Activated CD8-positive, alpha-beta memory T cell treated with anti-CD3 and anti-CD28 coated beads, Interleukin-2, amount 50 U/mL, for 1 hour (primary cell): Measurements from ENCODE around the gene C20orf202.

Source experiments
- DNase-seq: peaks from one replicate; pipeline ENCODE4 v3.0.0-alpha.2; 2020; ENCODE audit errors: extremely low read depth

Gene C20orf202

DNA sequence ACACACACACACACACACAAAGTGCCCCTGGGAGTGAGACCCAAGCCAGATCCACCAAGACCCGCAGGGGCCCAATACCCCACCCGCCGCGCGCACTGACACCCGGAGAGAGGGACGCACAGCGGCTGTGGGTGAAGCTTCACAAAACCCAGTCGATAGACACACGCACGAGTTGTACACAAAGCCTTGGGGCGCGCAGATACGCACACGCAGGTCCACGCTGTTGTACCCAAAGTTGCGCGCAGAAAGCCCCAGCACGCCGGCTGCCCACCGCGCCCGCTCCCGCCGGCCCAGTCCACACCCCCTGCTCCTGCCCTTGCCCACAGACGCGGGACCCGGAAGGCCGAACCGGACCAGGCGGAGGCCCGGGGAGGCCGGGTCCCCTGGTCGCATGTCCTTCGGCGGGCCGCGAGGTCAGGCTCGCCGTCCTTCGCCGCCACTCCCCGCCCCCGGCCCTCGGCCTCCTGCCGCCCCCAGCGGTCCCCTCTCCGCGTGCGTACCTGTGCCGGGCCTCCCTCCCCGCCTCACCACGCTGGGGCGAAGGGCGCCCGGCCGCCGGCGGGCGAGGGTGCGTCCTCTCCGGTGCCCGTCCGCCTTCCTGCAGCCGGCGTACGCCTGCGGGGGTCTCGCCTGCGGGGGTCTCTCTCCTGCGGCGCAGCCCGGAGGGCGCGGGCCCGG, 18.5 kb upstream of the C20orf202 start, which contains the start of gene TMEM74B:
TMEM74B (minus strand) TSS at position 344 of the 678 bp plus-strand sequence. CDS start 1,180 bp downstream, outside the sequence.
- no peak for DNase-seq

DNA sequence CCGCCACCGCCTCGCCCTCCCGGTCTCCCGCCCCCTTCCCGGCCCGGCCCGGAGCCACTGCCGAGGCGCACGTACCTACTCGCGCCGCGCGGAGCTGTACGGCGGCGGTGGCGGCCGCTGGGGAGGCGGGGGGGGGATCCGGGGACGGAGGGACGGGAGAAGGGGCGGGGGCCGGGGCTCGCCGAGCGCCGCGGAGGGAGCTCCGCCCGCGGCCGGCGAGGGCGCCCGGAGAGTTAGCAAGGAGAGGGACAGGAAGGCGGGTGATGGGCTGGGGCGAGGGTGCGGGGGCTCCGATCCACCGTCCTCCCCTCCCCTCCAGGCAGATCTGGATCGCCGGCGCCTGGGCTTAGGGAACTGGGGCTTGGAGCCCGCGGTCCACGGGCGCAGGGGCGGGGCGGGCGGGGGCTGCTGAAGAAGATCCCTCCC, 17.9 kb upstream of the C20orf202 start:
- no peak for DNase-seq

DNA sequence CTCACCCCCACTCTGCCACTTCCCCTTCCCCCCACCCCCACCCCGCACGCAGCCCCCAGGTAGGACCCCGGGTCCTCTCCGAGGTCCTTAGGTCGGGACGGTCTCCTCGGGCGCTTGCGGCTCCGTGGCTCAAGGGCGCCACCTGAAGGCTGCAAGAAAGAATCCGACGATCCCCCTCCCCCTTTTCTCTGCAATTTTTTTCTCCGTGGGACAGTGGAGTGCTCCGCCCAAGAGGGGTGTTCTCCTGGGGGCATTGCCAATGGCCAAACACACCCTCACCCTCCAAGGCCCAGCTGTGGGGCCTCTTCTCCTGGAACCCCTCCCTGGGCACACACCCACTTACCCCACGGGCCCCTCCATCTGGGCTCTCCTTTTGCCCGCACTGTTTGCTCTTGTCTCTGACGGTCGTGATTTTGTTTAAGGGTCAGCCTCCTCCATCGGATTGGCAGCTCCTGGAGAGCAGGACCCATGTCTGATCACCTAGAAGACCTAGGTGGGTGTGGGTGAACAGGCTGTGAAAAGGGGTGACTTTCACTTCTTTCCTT, 17.4 kb upstream of the C20orf202 start:
- DNase-seq, result no peak

DNA sequence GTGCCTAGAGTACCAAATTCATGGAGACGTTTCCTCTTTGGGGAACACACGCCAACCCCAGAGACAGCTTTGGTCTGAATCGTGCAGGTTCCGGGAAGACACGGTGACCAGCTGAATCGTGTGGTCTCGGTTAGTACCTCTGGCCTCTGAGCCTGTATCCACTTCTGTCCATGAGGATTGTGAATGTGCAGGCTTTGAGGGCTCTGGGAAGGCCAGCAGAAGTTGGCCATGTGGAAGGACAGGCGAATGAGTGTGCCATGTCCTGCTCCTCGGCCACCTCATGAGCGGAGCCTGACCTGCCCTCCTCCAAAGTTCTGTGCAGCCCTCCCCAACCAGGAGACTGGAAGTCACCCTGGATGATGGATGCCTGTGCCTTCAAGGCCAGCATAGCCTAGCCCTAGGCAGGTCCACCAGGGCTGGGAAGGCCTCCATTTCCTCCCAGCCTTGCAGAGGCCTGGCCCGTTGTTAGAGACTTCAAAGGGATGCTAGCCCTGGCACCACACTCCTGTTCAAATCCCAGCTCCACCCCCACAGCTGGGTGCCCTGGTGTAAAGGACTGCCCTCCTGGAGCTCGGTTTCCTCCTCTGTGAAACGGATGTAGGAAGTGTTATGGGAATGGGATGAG, 16.8 kb upstream of the C20orf202 start:
- no peak for DNase-seq

DNA sequence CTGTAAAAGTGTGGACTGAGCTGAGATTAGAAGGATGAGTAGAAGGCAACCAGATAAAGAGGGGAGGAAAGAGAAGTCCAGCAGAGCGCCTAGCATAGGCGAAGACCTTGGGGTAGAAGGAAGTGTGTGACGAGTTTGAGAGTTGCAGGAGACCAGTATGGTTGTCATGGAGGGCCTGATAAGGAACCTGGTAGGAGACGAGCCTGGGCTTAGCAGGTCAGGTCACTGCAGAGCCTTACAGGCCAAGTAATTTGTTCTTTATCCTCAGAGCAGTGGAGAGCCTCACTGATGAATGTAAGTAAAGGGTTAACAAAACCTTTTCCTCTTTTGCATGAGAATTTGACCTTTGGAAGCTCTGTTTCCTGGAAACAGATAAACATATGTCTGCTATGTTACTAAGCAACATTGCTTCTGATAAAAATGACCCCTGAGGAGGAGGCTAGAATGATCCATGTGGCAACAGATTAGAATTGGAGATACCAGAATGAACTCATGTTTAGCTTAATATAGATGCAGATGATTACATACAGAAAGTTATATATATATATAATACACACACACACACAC, 15.6 kb upstream of the C20orf202 start:
- no peak for DNase-seq

DNA sequence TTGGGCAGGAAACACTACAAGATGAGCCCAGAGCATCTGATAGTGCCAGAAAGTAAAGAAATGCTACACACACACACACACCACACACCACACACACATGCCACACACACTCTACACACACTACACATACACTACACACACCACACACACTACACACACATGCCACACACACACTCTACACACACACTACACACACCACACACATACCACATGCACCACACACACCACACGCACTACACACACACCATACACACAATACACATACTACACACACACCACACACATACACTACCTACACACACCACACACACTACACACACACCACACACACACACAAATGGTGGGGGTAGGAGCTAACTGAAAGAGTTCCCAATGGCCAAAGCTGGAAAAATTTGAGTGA, 14.9 kb upstream of the C20orf202 start:
- DNase-seq, result no peak

DNA sequence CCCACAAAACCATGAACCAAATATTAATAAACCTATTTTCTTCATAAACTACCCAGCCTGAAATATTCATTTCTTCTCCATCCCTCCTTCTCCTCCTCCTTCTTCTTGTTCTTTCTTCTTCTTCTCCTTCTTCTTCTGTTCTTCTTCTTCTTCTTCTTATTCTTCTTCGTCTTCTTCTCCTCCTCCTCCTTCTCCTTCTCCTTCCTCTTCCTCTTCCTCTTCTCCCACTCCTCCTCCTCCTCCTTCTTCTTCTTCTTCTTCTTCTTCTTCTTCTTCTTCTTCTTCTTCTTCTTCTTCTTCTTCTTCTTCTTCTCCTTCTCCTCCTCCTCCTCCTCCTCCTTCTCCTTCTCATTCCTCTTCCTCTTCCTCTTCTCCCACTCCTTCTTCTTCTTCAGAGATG, 13.4 kb upstream of the C20orf202 start:
- DNase-seq, result no peak

DNA sequence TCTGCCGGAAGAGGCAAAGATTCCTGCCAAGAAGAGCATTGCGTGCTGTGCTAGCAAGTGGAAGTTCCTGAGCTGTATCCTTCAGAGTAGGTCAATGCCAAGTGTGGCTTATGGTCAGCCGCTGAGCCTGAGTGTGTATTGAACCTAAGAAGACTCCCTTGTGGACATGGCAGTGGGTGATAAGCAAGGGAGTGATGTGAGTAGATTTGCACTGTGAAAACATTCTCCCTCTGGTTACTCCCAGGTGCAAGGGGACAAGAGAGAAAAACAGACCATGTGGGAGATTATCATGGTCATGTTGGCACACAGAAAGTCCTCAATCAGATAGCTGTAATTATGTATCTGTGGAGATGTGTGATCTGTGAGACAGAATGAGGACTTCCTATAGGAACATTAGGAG, 12.4 kb upstream of the C20orf202 start:
- no peak for DNase-seq

DNA sequence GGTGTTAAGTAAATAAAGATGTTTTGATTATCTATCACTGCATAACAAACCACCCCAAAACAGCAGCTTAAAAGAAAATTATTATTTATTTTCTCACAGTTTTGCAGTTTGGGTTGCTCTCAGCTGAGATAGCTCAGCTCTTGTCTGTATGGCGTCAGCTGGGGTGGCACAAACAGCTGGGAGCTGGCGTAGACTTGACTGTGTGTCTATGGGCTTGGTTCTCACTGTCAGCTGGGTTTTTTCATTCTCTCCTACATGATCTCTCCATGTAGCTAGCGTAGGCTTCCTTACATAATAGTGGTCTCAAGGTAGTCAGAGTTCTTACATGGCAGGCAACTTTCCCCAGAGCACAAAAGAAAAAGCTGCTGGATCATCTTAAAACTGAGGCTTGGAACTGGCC, 12.0 kb upstream of the C20orf202 start:
- DNase-seq, result no peak

DNA sequence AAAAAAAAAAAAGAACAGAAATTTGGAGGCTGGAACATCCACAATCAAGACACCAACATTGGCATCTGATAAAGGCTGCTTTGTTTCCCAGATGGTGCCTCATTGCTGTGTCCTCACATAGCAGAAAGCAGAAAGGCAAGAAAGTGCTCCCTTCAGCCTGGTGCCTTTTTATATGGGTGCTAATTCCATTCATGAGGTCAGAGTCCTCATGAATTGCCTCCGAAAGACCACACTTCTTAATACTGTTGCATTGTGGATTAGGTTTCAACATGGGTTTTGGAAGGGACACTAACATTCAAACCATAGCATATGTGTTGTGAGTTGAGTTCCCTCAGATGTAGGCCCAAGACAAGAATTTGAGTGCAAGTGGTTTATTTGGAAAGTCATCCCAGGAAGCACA, 8.0 kb upstream of the C20orf202 start:
- no peak for DNase-seq

DNA sequence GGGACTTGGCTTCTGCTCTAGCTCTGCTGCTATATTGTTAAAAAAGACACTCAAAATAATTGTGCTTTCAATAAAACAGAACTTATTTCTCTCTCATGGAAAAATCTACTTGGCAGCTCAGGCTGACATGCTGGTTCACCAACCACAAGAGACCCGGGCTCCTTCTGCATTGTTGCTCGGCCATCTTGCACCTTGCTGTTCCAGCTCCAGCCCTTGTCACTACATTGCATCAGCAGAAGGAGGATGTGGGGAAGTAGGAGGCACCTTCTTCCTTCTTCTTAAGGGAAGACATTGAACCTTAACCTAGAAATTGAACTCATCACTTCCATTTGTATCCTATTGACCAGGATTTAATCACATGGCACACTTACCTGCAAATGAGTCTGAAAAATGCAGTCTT, 6.6 kb upstream of the C20orf202 start:
- DNase-seq, result no peak

DNA sequence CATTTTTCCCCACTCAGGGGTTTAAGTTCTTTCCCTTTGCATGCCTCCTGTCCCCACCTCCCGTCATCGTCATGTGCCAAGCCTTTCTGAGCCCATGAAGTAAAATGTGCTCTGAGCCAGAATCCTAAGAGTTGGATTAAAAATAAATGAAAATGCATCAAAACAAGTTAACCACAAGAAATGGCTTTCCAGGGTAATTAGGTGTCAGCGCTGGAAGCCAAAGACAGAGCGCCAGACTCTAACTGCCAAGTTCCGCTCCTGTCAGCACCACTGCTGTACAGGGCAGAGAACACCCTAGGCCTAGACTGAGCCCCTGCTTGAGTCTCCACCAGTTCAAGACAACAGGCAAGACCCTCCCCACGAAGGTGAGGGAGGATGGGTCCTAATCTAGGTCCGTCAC, 5.5 kb upstream of the C20orf202 start:
- no peak for DNase-seq

DNA sequence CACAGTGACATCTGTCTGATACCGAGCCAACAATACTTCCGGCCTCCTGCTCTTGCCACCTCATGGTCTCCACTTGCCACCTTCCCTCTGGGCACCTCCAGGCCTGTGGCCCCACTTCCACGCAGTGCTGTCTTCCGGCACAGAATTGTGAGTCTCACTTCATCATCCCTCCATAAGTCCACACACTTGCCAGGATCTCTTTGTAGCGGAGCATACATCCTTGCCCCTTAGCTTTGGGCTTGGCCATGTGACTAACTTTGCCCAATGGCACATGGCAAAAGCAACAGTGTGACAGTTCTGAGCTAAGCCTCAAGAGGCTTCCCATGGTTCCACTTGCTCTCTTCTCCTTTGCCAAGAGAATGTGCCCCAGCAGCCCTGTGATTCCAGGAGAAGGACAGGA, 4.5 kb upstream of the C20orf202 start:
- DNase-seq, result no peak

DNA sequence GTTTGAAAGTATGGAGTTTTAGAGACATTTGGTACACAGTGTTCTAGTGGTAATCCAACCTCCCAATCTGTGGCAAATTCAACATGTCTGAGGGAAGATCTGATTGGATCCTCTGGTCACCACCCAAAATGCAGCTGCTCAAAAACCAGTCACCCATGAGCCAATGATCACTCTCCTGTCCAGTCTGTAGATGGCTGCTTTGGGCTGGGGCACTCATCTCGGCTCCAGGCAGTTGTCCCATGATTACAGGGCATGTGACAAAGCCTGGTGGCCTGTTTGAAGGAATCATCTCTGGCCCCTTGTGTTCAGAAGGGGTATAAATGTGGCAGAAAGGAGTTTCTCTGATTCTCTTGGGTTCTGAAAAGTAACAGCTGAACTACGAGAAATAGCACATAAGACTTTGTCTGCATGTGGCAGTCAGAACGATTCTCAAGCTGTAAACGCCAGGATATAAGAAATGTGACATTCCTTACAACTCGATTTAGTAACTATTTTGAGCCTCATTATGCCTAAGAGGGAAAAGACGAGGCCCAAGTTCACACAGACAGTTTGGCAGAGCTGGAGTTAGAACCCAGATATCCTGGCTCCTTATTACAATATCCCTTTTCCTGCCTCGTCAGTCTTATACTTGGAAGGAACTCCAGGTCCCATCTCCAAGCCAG, 3.9 kb upstream of the C20orf202 start:
- no peak for DNase-seq

DNA sequence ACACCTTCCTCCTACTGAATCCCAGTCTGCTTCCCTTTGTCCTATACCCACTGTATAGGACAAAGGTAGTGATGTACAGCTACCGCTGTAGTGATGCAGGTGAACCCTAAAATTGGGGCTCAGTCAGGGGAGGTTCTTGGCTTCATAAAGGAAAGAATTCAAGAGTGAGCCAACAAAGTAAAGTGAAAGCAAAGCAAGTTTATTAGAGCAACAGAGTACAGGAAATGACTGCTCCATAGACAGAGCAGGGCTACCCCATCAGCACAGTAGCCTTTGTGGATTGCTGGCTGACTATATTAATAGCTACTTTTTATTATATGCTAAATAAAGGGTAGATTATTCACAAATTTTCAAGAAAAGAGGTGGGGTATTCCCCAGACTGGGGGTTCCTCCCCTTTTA, 3.3 kb upstream of the C20orf202 start:
- no peak for DNase-seq

DNA sequence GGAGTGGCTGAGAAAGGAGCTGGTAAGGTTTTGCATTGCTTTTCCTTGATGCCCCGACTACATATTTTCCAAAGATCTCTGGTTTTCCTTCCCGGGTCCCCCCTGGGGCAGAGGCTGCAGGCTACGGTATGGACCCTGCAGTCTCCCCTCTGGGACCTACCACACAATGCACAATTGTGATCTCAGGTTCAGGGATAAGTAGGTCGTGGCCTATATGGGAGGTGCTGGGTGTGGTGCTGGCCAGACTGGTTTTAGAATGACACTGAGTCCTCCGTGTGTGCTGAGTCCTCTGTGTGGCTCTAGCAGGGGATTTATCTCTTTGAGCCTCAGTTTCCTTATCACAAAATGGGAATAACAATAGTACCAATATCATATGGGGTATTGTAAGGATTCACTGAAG, 376 bp downstream of the C20orf202 start:
- no peak for DNase-seq

DNA sequence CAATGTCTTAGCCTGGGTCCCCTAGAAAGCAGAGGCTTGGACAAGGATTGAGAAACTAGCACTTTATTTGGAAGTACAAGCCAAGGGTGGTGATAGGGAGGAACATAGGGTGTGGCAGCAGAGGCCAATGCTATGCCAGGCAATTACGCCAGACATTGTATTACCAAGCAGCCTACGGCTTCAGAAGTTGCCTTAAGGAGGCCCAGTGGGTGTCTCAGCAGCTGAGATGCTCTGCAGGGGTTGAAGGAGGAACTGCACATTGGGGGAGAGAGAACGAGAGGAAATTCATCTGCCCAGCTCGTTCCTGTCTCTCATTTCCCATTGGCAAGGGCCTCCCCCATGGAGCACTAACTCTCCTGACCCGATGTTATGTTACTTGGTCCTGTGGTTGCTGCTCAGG, 859 bp downstream of the C20orf202 start:
- DNase-seq, result no peak

DNA sequence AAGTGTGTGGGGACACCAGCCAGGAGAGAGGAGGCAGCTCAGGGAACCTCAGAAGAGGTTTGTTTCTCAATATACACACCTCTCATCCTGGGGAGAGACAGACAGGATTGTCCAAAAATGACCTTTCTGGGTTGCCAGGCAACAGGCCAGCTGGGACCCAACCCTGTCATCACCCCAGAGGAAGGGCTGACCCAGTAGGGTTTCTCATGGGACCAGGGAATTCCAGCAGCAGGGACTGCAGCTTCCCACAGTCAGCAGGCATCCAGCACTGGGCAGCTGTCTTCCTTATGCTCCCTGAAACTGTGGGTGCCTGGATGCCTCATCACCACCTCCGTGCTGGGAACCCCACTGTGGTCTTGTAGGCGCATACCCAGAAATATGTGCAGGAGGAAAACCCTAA, 1.3 kb downstream of the C20orf202 start:
- DNase-seq, result no peak

DNA sequence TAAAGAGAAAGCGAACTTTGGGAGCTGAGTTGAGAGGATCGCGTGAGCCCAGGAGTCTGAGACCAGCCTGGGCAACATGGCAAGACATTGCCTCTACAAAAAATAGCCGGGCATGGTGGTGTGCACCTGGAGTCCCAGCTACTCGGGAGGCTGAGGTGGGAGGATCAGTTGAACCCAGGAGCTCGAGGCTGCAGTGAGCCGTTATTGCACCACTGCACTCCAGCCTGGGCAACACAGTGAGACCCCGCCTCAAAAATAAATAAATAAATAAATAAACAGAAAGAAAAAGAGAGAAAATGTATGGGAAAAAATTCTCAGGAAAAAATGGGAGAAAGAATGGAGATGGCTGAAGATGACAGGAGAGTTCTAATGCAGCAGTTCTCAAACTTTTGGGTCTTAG, 2.5 kb downstream of the C20orf202 start:
- no peak for DNase-seq

DNA sequence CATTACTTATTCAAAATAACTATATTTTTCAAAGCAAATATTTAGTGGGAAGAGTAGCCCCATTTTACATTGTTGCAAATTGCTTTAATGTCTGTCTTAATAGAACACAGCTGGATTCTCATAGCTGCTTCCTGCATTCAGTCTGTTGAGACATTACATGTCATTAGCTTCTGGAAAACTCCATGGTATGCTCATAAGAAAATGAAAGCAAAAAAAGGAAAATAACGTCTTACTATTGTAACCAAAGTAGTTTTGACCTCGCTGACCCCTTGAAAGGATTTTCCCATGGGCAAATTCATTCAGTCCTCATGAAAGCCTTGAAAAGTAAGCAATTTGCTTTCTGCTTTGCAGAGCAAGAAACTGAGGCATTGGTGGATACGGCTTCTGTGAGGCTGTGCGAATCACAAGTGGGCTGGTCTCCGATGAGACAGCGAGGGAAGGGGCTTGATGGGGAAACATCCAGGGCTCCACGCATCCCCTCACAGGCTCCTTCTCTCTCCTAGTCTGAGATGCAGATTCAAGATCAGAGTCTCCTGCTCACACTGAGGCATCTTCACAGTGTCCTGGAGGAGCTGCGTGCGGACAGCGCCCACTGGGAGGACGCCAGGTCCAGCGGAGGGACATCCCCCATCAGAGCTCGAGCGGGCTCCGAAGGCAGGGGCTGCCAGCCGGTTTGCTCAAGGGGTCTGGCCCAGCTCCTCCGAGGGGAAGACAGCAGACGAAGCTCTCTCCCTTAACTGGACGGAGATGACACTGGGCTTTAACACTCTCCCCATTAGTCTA, 3.3 kb downstream of the C20orf202 start:
- no peak for DNase-seq

DNA sequence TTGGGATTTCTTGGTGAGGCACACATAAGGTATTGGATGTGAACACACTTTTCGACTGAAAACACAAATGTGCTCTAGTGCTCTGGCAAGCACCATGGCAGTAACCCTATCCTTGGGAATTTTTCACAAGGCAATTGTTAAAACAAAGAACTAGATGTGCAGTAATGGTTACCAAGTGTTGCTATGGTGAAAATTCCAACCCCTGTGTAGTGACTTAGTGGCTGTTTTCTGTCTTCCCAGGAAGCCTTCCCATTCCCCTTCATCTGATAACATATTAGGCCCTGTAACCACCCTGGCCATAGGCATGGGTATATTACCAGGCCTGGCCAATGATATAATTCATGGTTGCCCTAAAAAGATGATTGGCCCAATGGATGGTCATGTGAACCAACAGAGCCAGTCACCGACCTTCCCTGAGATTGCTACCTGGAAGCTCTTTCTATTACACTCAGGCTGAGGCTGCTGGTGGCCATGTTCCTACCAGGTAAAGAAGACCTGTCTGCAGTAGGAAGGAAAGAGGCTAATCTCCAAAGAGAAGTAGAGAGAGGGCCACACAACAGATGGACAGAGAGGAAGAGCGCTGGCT, 4.1 kb downstream of the C20orf202 start:
- no peak for DNase-seq
